ENCODE measurements around the gene CRYBG3.
"Not testable (repeated sequence)": the region's sequence is repeated elsewhere in the genome, so short reads cannot be mapped to it uniquely, and the experiment has no call there.

The CRYBG3 gene

GRCh38 chr3:97823046-97824004, 1.5 kb downstream of the CRYBG3 start:
- H3K4me3 ChIP-seq (ENCODE audit: low read depth, low read length), result peak overlapping the region; percentile 73
- no peak for TF ChIP-seq CTCF (IDR thresholded peaks at IDR 0.05; ENCODE audit: borderline replicate concordance, insufficient read depth, low read depth, low read length)

DNA sequence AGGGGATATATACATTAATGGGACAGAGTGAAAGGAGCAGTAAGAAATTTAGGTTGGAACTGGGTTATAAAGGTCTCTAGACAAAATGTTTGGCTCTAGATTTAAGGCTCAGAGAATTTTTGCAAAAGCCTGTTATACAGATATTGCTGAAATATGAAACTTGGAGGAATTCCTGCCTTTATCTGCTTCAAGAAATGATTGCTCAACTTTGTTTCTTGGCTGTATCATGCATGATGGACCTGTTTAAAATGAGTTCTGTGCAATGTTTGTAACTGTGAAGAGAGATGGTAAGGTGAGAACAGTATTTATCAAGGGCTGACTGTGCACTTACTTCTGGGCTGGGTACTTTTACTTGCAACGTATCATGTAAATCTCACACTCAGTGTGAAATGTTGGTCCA, 3.3 kb downstream of the CRYBG3 start:
- TF ChIP-seq CTCF (IDR thresholded peaks at IDR 0.05; ENCODE audit: borderline replicate concordance, insufficient read depth, low read depth, low read length), result no peak
- H3K4me3 ChIP-seq (ENCODE audit: low read depth, low read length), result no peak overlapping the region

GRCh38 chr3:97827741-97828471, 6.1 kb downstream of the CRYBG3 start:
- H3K4me3 ChIP-seq (ENCODE audit: low read depth, low read length), result no peak overlapping the region
- TF ChIP-seq CTCF (IDR thresholded peaks at IDR 0.05; ENCODE audit: borderline replicate concordance, insufficient read depth, low read depth, low read length), result no peak

- no peak for TF ChIP-seq CTCF (IDR thresholded peaks at IDR 0.05; ENCODE audit: borderline replicate concordance, insufficient read depth, low read depth, low read length)
- H3K4me3 ChIP-seq (ENCODE audit: low read depth, low read length), result no peak overlapping the region
These were observed 7.4 kb downstream of the CRYBG3 start for GRCh38 chr3:97829198-97829597.

DNA sequence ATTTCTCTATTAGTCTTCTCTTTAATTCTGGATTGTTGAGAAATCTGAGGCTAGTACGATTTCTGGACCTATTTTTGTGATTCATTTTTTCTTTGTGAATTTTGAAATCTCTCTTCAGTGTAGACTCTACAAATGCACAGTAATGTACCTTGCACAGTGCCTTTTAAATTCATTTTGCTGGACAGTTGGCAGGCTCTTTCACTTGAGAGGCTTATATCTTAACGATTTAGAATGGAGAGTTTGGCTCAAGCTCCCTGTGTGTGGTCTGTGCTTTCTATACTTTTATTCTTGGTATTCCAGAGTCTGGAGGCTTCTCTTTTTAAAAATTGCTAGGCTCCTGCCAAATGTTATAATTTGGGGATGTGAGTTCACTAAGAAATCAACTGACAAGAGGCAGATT, 8.8 kb downstream of the CRYBG3 start:
- no peak for TF ChIP-seq CTCF (IDR thresholded peaks at IDR 0.05; ENCODE audit: borderline replicate concordance, insufficient read depth, low read depth, low read length)
- no peak overlapping the region for H3K4me3 ChIP-seq (ENCODE audit: low read depth, low read length)

DNA sequence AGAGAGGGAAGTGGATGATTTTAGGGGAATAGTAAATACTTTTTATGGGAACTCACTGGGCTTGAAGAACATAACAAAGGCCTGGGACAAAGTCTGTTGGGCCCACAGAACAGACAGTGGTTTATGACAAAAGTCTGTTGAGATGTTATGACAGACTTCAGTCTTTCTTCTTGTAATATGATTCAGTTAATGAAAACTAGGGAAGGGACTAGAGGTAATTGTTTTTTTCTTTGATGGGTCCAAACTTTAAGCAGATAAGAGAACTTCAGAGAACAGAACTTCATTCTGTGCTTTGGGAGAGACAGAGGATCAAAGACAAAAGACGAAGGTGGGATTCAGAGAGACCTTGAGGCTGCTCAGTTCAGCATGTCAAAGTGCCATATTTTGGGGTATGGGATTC, 9.3 kb downstream of the CRYBG3 start:
- H3K4me3 ChIP-seq (ENCODE audit: low read depth, low read length), result no peak overlapping the region
- no peak for TF ChIP-seq CTCF (IDR thresholded peaks at IDR 0.05; ENCODE audit: borderline replicate concordance, insufficient read depth, low read depth, low read length)

DNA sequence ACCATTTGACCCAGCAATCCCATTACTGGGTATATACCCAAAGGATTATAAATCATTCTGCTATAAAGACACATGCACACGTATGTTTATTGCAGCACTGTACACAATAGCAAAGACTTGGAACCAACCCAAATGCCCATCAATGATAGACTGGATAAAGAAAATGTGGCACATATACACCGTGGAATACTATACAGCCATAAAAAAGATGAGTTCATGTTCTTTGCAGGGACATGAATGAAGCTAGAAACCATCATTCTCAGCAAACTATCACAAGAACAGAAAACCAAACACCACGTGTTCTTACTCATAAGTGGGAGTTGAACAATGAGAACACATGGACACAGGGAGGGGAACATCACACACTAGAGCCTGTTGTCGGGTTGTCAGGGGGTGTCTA, 11.4 kb downstream of the CRYBG3 start:
- H3K4me3 ChIP-seq (ENCODE audit: low read depth, low read length), result not testable (repeated sequence)

Measured in GM12875 (cell line).